H1 (cell line): ENCODE results near the gene FOXK1. TPM values are rescaled to one million over a fixed set of nuclear protein-coding genes. Genes with fewer than 3 reads are reported as not detected.

ENCODE experiments used
- CTCF ChIA-PET: fragments of 300-600 bp; sonication (Branson Sonifier 250); formaldehyde crosslinking; loops from one replicate; lab custom pipeline; 2021; ENCODE audit not compliant: partially characterized antibody; lab: Charles Lee
- POLR2A ChIA-PET: fragments of 300-600 bp; sonication (Branson Sonifier 250); formaldehyde crosslinking; loops from one replicate; lab custom pipeline; 2021; ENCODE audit warnings: inconsistent platforms; ENCODE audit not compliant: partially characterized antibody; lab: Charles Lee
- DNase-seq, 2 experiments: peaks; one replicate each; pipeline versions ENCODE4 v3.0.0 to v3.0.0-alpha.2; 2010 to 2022; ENCODE audit warnings: low spot score in 2 of 2, low read depth in 1 of 2, mixed read lengths in 1 of 2
- FAIRE-seq: peaks from 2 replicates; lab custom pipeline; 2011; peaks lifted over from hg19 to GRCh38; lab: Jason Lieb, UNC
- H2AFZ ChIP-seq: 2 replicates; pipeline ENCODE4 v1.8.1; 2012; ENCODE audit warnings: low read length, inconsistent platforms
- H2AK5ac ChIP-seq: 2 replicates; pipeline ENCODE4 v1.6.1; 2013; ENCODE audit warnings: low read depth, low read length
- H2BK120ac ChIP-seq: replicated peaks from 2 replicates; pipeline ENCODE3; 2013; ENCODE audit warnings: low read depth, low read length, inconsistent platforms
- H2BK12ac ChIP-seq: 2 replicates; pipeline ENCODE4 v1.6.1; 2013; ENCODE audit warnings: low read depth, low read length
- H2BK15ac ChIP-seq: 2 replicates; pipeline ENCODE4 v1.6.1; 2013; ENCODE audit warnings: low read length
- H2BK20ac ChIP-seq: 2 replicates; pipeline ENCODE4 v1.6.1; 2013; ENCODE audit warnings: low read length
- H2BK5ac ChIP-seq: 2 replicates; pipeline ENCODE4 v1.6.1; 2013; ENCODE audit warnings: low read depth, low read length
- H3K14ac ChIP-seq: 2 replicates; pipeline ENCODE4 v1.6.1; 2013; ENCODE audit warnings: inconsistent platforms; ENCODE audit not compliant: insufficient read length
- H3K18ac ChIP-seq: 2 replicates; pipeline ENCODE4 v1.6.1; 2013; ENCODE audit warnings: low read length; ENCODE audit errors: extremely low read depth
- H3K23ac ChIP-seq: 2 replicates; pipeline ENCODE4 v1.6.1; 2013; ENCODE audit warnings: inconsistent platforms; ENCODE audit not compliant: insufficient read length
- H3K23me2 ChIP-seq: 2 replicates; pipeline ENCODE4 v1.6.1; 2013; ENCODE audit warnings: low read depth, low read length
- H3K27ac ChIP-seq: 2 replicates; pipeline ENCODE4 v1.6.1; 2011; ENCODE audit warnings: low read depth, low read length, inconsistent platforms
- H3K27me3 ChIP-seq, 4 experiments: replicated peaks in 1 of 4; 1 replicate in 1 of 4; 2 replicates in 3 of 4; pipeline versions ENCODE4 v1.6.1 to v1.8.1; 2011 to 2013; ENCODE audit warnings: low read length in 3 of 4, mild to moderate bottlenecking in 3 of 4, inconsistent platforms in 2 of 4, mixed read lengths in 2 of 4, moderate library complexity in 1 of 4; ENCODE audit not compliant: control insufficient read depth in 3 of 4, insufficient read depth in 3 of 4; ENCODE audit errors: extremely low read depth in 1 of 4
- H3K36me3 ChIP-seq, 4 experiments: 2 replicates each; pipeline versions ENCODE4 v1.6.1 to v1.8.1; 2011 to 2013; ENCODE audit warnings: mild to moderate bottlenecking in 4 of 4, low read length in 3 of 4, moderate library complexity in 2 of 4, control low read depth in 1 of 4, inconsistent platforms in 1 of 4; ENCODE audit not compliant: insufficient read depth in 4 of 4, control insufficient read depth in 2 of 4
- H3K4ac ChIP-seq: replicated peaks from 2 replicates; pipeline ENCODE3; 2013; ENCODE audit warnings: low read length, low read depth, mixed read lengths, inconsistent platforms; ENCODE audit not compliant: insufficient read length
- H3K4me1 ChIP-seq, 4 experiments: replicated peaks in 1 of 4; 1 replicate in 1 of 4; 2 replicates in 3 of 4; pipeline versions ENCODE4 v1.6.1 to v1.8.1; 2011 to 2013; ENCODE audit warnings: low read length in 3 of 4, inconsistent platforms in 2 of 4, mixed read lengths in 1 of 4; ENCODE audit not compliant: insufficient read depth in 4 of 4, control insufficient read depth in 3 of 4
- H3K4me2 ChIP-seq, 2 experiments: 2 replicates each; pipeline versions ENCODE4 v1.6.1 to v1.8.1; 2011 to 2013; ENCODE audit warnings: low read depth in 2 of 2, low read length in 2 of 2, control low read depth in 1 of 2, inconsistent platforms in 1 of 2, mild to moderate bottlenecking in 1 of 2; ENCODE audit not compliant: insufficient read depth in 1 of 2
- H3K4me3 ChIP-seq, 4 experiments: fragments of 200-600, 300-600 bp in 1 of 4; sonication (generic), shearing (Covaris generic), sonication (Bioruptor Twin) in 1 of 4; 2 replicates each; pipeline versions ENCODE4 v1.5.1 to v1.8.1; 2011 to 2016; ENCODE audit warnings: low read length in 4 of 4, low read depth in 3 of 4, control low read depth in 2 of 4, inconsistent platforms in 2 of 4, mild to moderate bottlenecking in 2 of 4, mixed read lengths in 1 of 4, moderate library complexity in 1 of 4; ENCODE audit not compliant: insufficient read depth in 2 of 4; ENCODE audit errors: extremely low read depth in 1 of 4
- H3K56ac ChIP-seq: replicated peaks from 2 replicates; pipeline ENCODE3; 2013; ENCODE audit warnings: low read depth, mild to moderate bottlenecking, mixed read lengths, low read length, inconsistent platforms; ENCODE audit not compliant: insufficient read length
- H3K79me1 ChIP-seq: 2 replicates; pipeline ENCODE4 v1.6.1; 2013; ENCODE audit warnings: low read depth, low read length, control low read depth
- H3K79me2 ChIP-seq, 2 experiments: 2 replicates each; pipeline versions ENCODE4 v1.6.1 to v1.8.1; 2012 to 2013; ENCODE audit warnings: low read length in 2 of 2, mild to moderate bottlenecking in 2 of 2, inconsistent platforms in 1 of 2; ENCODE audit not compliant: insufficient read depth in 2 of 2, control insufficient read depth in 1 of 2
- H3K9ac ChIP-seq, 4 experiments: replicated peaks in 1 of 4; 1 replicate in 1 of 4; 2 replicates in 3 of 4; pipeline versions ENCODE4 v1.6.1 to v1.8.1; 2011 to 2013; ENCODE audit warnings: low read depth in 3 of 4, low read length in 3 of 4, control low read depth in 2 of 4, mild to moderate bottlenecking in 2 of 4, moderate library complexity in 2 of 4, inconsistent platforms in 1 of 4; ENCODE audit errors: extremely low read depth in 1 of 4
- H3K9me3 ChIP-seq, 2 experiments: 2 replicates each; pipeline versions ENCODE4 v1.6.1 to v1.8.1; 2012 to 2013; ENCODE audit warnings: mild to moderate bottlenecking in 2 of 2, moderate library complexity in 2 of 2, control low read depth in 1 of 2, inconsistent platforms in 1 of 2, low read depth in 1 of 2, low read length in 1 of 2, mixed read lengths in 1 of 2; ENCODE audit not compliant: insufficient read depth in 2 of 2
- H4K20me1 ChIP-seq, 2 experiments: replicated peaks in 1 of 2; 2 replicates each; pipeline versions ENCODE3 to v1.8.1; 2011 to 2013; ENCODE audit warnings: inconsistent platforms in 2 of 2, low read length in 2 of 2, mild to moderate bottlenecking in 1 of 2; ENCODE audit not compliant: insufficient read depth in 2 of 2, control insufficient read depth in 1 of 2
- H4K5ac ChIP-seq: 2 replicates; pipeline ENCODE4 v1.6.1; 2013; ENCODE audit warnings: low read length, low read depth, mixed read lengths, inconsistent platforms; ENCODE audit not compliant: insufficient read length
- H4K8ac ChIP-seq: 2 replicates; pipeline ENCODE4 v1.8.0; 2013; ENCODE audit warnings: mild to moderate bottlenecking, moderate library complexity, low read length, inconsistent platforms; ENCODE audit not compliant: insufficient read depth; ENCODE audit errors: extremely low read depth
- H4K91ac ChIP-seq: replicated peaks from 2 replicates; pipeline ENCODE3; 2013; ENCODE audit warnings: low read length, mixed read lengths, inconsistent platforms; ENCODE audit not compliant: insufficient read length
- E2F6 ChIP-seq: IDR thresholded peaks from 2 replicates; pipeline ENCODE4 v1.6.1; 2012; ENCODE audit warnings: inconsistent platforms
- EZH2 ChIP-seq: fragments of 200-600 bp; sonication (generic); IDR thresholded peaks from 2 replicates; pipeline ENCODE4 v1.7.1; 2012; ENCODE audit warnings: low read depth, mild to moderate bottlenecking, moderate library complexity, low read length, inconsistent platforms; ENCODE audit not compliant: severe bottlenecking
- KDM4A ChIP-seq: IDR thresholded peaks from one replicate; pipeline ENCODE4 v1.7.1; 2012; ENCODE audit warnings: low read depth, mild to moderate bottlenecking, moderate library complexity, low read length, inconsistent platforms; ENCODE audit not compliant: severe bottlenecking
- MAX ChIP-seq: IDR thresholded peaks from 2 replicates; pipeline ENCODE4 v1.6.1; 2012; ENCODE audit warnings: inconsistent platforms
- POLR2A ChIP-seq, 2 experiments: IDR thresholded peaks; 1 replicate in 1 of 2; 2 replicates in 1 of 2; pipeline ENCODE4 v1.6.1; 2011; ENCODE audit warnings: low read depth in 2 of 2, low read length in 2 of 2, mild to moderate bottlenecking in 2 of 2; ENCODE audit errors: control extremely low read depth in 1 of 2
- POLR2AphosphoS5 ChIP-seq: IDR thresholded peaks from 2 replicates; pipeline ENCODE4 v1.6.1; 2011; ENCODE audit warnings: low read depth, low read length
- SIN3A ChIP-seq, 2 experiments: IDR thresholded peaks in 1 of 2; conservative IDR thresholded peaks in 1 of 2; 2 replicates each; pipeline ENCODE4 v1.6.1; 2011 to 2012; ENCODE audit warnings: low read length in 2 of 2, improper control_type of control experiment in 1 of 2, low read depth in 1 of 2, mild to moderate bottlenecking in 1 of 2
- SIX5 ChIP-seq: IDR thresholded peaks from 2 replicates; pipeline ENCODE4 v1.6.1; 2011; ENCODE audit warnings: mild to moderate bottlenecking, low read depth, low read length
- SP1 ChIP-seq: IDR thresholded peaks from 2 replicates; pipeline ENCODE4 v1.6.1; 2011; ENCODE audit warnings: low read depth, low read length
- SRF ChIP-seq: IDR thresholded peaks from 2 replicates; pipeline ENCODE4 v1.6.1; 2011; ENCODE audit warnings: mild to moderate bottlenecking, low read depth, low read length, moderate library complexity
- WGBS, 2 experiments: shearing (Covaris generic) in 1 of 2; methylation state at CpG; one replicate each; pipeline versions ENCODE4 v1.1.6 to v1.1.7; 2013 to 2015; ENCODE audit warnings: low lambda C conversion rate in 2 of 2, mixed read lengths in 2 of 2, inconsistent platforms in 1 of 2, low coverage in 1 of 2, missing lambda C conversion rate in 1 of 2; ENCODE audit not compliant: insufficient replicate concordance in 2 of 2, insufficient coverage in 1 of 2, insufficient read length in 1 of 2; ENCODE audit errors: extremely low coverage in 1 of 2, missing lambda C conversion rate in 1 of 2; 5-methylcytosine and 5-hydroxymethylcytosine counted together
- polyA plus RNA-seq, 7 experiments: library from polyadenylated mRNA; depleted of rRNA in 3 of 7; stranded (reverse) in 5 of 7; unstranded in 2 of 7; fragments of >200 nt in 5 of 7; fragments of 200-250 nt in 2 of 7; gene quantifications; 1 replicate in 5 of 7; 2 replicates in 1 of 7; 4 replicates in 1 of 7; pipeline versions ENCODE4 v1.2.1 to v1.2.3, GENCODE V29; 2011 to 2013; ENCODE audit warnings: missing spikeins in 2 of 7, mixed read lengths in 2 of 7
- total RNA-seq: library from RNA; stranded (reverse); fragmentation: NEBNext Ultra II Directional; extraction: Animal tissue kit (Norgen Biotek cat#: 25700); gene quantifications from 2 replicates; pipeline ENCODE4 v1.2.1, GENCODE V29; 2021

Gene FOXK1
- total and polyA plus RNA-seq, 2 of the 8 experiments (the other 6 are each of a cell fraction or from before 2014, with no cell fraction given) = 2.0 to 8.5 TPM

DNA sequence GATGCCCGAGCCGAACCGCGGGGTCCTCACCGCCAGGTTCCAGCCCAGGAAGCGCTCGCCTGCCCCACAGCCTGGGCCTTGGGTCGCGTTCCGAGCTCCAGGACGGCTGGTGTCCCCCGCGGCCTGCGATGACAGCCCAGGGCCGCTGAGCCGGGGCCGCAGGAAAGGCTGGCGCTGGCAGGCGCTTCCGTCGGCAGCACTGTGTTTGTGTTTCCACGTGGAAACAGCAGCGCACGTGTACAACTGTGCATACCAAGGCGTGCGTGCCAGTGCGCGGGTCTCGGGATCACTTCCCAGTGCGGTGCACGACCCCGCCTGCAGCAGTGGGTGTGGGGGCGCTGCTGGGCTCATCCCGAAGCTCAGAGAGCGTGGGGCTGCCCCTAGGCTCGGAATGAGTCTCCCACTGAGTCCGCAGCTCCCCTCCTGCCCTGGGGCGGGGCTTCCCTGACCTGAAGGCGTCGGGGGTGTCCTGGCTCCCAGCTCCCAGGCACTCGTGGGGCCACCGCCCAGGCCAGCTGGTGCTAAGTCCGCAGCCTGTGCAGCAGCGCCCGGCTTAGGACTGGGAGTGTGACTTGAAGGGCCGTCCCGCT is 110.5 kb downstream of the FOXK1 start:
- POLR2A ChIA-PET = interaction anchor here (0.6 to 3.3 kb wide), 7 partner anchors 9 to 168 kb away, joined by 3 to 11 read pairs (median 7); partner anchors contain the start of gene AP5Z1
- H3K79me1 ChIP-seq = no peaks in the 10 kb centered on the region
- no peak overlapping the region for H2BK20ac ChIP-seq
- H2BK12ac ChIP-seq = no peak overlapping the region
- H2BK15ac ChIP-seq = no peak overlapping the region
- H3K56ac ChIP-seq = no peak overlapping the region
- no peak overlapping the region for H4K91ac ChIP-seq
- H2BK120ac ChIP-seq = no peak overlapping the region
- H4K8ac ChIP-seq = peak overlapping the region; percentile 96
- DNase-seq = peak in 1 of 2 experiments; percentile 71
- no peak overlapping the region for H3K23ac ChIP-seq
- H3K9me3 ChIP-seq = no peaks in the 10 kb centered on the region; a peak in 1 of 4 replicates
- CTCF ChIA-PET = interaction anchor here (0.6 to 4.0 kb wide), 18 partner anchors 8 to 503 kb away, joined by 3 to 24 read pairs (median 4); partner anchors contain the start of genes AP5Z1 and RADIL
- peaks cover 3 to 22% (median 5%) of the 10 kb centered on the region in 4 experiments; a peak in 5 of 8 replicates for H3K36me3 ChIP-seq
- H3K27ac ChIP-seq = peak overlapping the region; percentile 27; the same call in 1 of the 2 replicates
- 10% methylated on average over 35 of the region's 47 CpGs; no CpG with 5 or more reads in 1 of the 2 experiments for WGBS, 2 experiments
- H3K9ac ChIP-seq = peak overlapping the region in 2 of 4 experiments; percentile 29 to 39; a peak in 3 of 7 replicates
- no peak overlapping the region for H3K4ac ChIP-seq
- peak overlapping the region; percentile 46 to 71 (median 52) for H3K4me3 ChIP-seq
- no peak overlapping the region for H3K14ac ChIP-seq
- H2AFZ ChIP-seq = peak overlapping the region; percentile 37; the same call in 1 of the 2 replicates
- H3K4me2 ChIP-seq = peak overlapping the region; percentile 92 to 96
- no peaks in the 10 kb centered on the region for H3K79me2 ChIP-seq
- no peaks in the 10 kb centered on the region for H3K27me3 ChIP-seq
- no peak overlapping the region for H2AK5ac ChIP-seq
- no peak overlapping the region for H2BK5ac ChIP-seq
- no peak for FAIRE-seq
- peak overlapping the region; percentile 7; the same call in 1 of the 2 replicates for H3K18ac ChIP-seq
- H3K4me1 ChIP-seq = peaks cover 0 to 3% (median 1%) of the 10 kb centered on the region in 4 experiments; a peak in 4 of 7 replicates
- peaks cover 7% of the 10 kb centered on the region; the same call in 1 of the 2 replicates for H3K23me2 ChIP-seq
- peaks cover 0 to 3% of the 10 kb centered on the region in 2 experiments for H4K20me1 ChIP-seq
- no peak overlapping the region for H4K5ac ChIP-seq
- peak; percentile 52 for TF ChIP-seq KDM4A
- no peak for TF ChIP-seq SIX5
- TF ChIP-seq MAX = peak; percentile 86
- peak; percentile 29 for TF ChIP-seq EZH2
- peak; percentile 51; the same call in 1 of the 2 replicates for TF ChIP-seq POLR2AphosphoS5
- TF ChIP-seq E2F6 = peak; percentile 34; the same call in 1 of the 2 replicates
- peak in 1 of 2 experiments; percentile 33; a peak in 1 of 3 replicates for TF ChIP-seq POLR2A (IDR thresholded peaks at IDR 0.05; ENCODE audit: control extremely low read depth in 1 of 2, low read depth in 2 of 2, low read length in 2 of 2)
- TF ChIP-seq SIN3A (conservative IDR thresholded peaks at IDR 0.05 in 1 of 2, IDR thresholded peaks at IDR 0.05 in 1 of 2; ENCODE audit: low read depth in 1 of 2, low read length in 2 of 2) = peak; percentile 54 to 58; a peak in 2 of 4 replicates
- no peak for TF ChIP-seq SRF
- no peak for TF ChIP-seq SP1
